GM19468 (cell line): ENCODE results near the gene SORCS1.

ENCODE experiments used
- ATAC-seq: cut with Tn5 transposase; IDR thresholded peaks from one replicate; pipeline ENCODE4 v1.9.1; 2021; ENCODE audit warnings: mild to moderate bottlenecking, moderate library complexity, moderate number of reproducible peaks; ENCODE audit not compliant: unreplicated experiment; ENCODE audit errors: extremely low read depth

Gene SORCS1

DNA sequence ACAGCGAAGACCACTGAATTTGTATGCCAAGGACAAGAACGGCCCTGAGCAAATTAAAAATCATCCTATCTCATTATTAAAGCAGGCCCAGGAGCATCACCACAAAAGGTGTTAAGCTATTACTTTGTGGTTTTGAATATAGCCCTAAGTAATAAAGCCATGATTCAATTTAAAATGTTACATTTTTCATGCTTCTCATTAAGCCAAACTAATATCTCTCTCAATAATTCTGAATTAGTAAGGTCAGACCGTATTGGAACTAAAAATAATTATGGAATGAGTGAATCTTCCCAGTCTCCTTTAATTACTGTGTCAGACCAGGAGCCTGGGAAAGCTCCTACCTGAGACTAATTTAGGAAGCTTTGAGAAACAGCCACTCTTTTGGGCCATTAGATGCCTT, 162.4 kb downstream of the SORCS1 start:
- ATAC-seq = no peak

- no peak for ATAC-seq
Measured at GRCh38 chr10:106999118-106999707, 165.3 kb downstream of the SORCS1 start.

GRCh38 chr10:106997721-106998120, 166.8 kb downstream of the SORCS1 start:
- no peak for ATAC-seq

DNA sequence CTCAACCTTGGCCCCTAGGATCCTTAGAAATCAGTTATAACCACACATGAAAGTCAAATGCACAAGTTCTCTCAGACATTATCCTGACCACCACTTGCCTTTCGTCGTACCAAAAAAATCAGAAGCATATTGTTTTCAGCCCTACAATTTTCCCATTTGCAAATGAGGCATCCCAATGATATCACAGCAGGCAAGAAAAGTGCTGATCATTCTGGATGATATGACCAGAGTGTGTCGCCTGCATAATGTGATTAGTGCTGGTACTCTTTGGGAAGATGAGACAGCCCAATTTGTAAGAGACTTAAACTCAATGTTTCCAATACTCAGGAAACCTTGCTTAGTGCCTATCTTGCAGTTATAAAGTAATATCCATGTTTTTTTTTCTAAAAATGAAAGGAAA, 168.0 kb downstream of the SORCS1 start:
- no peak for ATAC-seq

DNA sequence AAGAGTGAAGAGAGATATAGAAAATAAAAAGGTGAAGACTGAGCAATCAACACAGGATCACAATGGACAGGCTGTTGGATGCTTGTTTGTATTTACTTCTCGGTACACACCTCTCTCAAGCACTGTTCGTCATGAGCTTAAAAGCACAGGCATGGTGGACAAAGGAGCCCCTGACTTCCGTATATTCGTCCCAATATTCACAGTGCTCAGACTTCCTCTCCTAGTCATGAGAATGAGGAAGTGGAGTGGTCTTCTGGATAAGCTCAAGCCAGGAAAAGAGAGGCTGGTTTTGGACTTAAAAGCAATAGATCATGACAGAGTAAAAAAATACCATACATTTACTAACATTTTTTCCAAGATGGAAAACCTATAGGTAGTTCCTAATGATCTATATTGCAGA, 172.5 kb downstream of the SORCS1 start:
- no peak for ATAC-seq

DNA sequence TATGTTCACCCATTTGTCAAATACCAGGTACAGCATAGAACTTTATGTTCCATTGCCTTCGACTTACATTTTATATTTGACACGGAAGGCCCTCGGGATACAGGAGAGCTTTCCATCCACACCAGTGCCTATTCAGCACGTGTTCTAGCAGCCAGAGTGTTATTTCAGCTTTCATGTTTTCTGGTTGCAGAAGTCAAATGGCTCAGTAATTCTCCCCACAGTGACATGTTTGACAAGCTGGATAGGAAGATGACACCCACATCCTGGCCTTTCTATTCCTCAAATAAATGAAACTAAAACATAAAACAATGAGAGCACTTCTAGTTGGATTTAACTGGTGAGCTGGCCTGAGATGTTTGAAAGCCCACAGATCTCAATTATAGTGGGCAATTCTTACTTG, 173.4 kb downstream of the SORCS1 start:
- no peak for ATAC-seq

DNA sequence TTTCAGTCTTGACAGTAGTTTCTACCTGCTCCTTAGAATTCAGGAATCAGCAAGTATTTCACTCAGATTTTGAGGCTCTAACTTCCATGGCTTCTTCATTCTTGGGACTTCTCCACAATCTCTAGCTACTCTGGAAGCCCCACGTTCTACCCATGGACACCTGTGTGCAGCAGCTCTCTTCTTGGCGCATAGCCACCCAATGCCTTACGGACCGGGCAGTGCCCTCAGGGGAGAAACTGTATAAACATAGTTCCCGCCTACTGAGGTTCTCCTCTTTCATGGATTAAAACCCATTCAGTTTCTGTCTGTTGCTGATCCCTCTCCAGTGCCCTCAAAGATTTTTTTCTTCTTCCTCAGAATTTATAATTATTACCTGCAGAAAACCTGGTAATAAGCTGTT, 177.1 kb downstream of the SORCS1 start:
- no peak for ATAC-seq

- no peak for ATAC-seq
Measured at GRCh38 chr10:106982268-106982667, 182.2 kb downstream of the SORCS1 start.

DNA sequence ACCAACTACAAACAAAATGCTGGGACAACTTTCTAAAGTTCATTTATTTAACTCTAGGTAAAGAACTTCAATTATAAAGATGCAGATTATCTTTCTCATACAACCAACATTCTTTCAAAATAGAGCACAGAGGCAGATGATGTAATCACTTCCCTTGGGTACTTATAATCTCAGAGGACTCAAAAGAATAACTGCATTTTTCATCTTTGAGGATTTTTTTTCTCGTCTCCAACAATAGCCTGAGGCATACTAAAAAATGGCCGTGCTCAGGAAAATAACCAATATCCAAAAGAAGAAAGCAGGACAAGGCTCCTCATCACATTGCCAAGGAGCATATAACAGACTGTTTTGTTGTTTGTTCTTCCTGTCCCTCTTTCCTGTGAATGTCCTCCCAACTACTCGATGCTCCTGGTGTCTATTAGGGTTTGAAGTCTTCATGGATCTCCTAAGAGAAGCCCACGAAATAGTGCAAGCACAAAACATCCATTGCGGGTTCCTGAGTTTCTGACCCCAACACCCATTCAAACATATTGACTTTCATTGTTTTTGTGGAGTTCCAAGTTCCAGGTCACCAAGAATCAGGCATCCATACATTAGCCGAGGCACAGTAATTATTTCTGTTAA, 182.9 kb downstream of the SORCS1 start:
- no peak for ATAC-seq

DNA sequence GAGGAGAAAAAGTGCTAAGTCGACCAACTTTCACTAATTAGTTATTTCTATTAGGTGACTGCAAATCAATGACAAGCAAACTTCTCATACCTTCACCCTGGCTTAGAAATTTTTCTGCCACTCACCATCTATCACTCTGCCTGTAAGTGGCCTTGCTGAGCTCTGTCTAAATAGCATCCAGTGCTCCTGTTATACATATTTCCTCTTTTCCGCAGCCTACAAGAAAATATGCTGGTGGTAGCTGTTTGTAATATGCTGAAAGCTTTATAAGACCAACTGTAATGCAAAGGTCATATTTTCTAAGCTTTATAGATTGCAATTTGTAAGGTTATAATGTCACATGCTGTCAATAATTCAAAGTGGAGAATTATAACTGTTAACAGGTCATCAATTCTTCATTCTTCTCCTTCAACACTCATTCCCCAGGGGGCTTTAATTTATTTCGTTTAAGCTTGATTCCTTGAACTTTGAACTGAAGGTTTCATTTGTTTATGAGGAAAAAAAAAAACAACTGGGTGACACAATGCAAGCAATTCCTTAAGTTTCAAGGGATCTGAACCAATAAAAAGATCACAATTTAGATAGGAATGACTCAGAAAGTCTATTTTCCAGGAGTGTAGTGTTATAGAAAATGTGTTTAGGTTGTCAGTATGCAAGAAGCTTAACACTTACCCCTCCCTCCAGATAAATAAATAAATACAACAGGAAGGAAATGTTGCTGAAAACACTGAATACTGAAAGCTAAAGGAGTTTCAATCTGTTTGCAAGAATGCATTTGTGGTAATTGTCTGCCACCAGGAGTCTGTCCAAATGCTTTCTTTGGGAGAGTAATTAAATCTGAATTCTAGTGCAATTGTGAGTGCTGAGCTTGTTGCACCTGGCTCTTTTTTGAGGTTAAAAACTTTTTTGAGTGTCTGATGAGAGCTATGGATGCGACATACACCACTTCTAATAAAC, 183.7 kb downstream of the SORCS1 start:
- peak; percentile 84 for ATAC-seq

DNA sequence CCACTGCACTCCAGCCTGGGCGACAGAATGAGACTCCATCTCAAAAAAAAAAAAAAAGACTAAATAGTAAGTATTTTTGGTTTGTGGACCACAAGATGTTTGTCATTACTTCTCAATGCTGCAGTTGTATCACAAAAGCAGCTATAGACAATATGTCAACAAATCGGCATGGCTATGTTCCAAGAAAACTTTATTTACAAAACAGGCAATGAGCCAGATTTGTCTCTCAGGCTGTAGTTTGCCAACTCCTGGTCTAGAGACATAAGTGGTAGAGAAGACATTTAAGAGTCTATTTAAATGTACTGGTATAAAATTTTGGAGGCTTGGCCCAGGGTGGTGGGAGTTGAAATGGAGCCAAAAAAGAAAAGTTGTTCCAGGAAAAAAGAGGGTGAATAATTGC, 185.8 kb downstream of the SORCS1 start:
- no peak for ATAC-seq

DNA sequence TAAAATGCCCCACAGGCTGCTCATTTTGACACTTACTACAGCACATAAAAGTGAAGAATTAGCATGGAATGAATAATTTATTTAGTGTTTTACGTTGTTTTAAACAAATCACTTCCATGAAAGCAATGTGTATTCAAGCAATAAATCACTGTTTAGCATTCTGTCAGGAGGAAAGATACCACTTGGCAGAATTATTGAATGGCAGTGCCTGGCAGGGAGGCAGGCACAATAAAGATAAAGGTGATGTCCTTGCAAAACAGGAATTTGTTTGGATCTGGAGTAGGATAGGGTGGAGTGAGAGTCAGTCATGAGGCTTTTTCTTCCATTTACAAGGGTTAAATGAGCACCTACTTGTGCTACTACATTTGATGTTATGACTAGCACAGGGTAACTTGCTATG, 190.8 kb downstream of the SORCS1 start:
- ATAC-seq = no peak

- ATAC-seq = no peak
Measured at GRCh38 chr10:106973288-106973687, 191.2 kb downstream of the SORCS1 start.

- no peak for ATAC-seq
Measured at GRCh38 chr10:106972381-106972780, 192.1 kb downstream of the SORCS1 start.

GRCh38 chr10:106971411-106971831, 193.1 kb downstream of the SORCS1 start:
- no peak for ATAC-seq

DNA sequence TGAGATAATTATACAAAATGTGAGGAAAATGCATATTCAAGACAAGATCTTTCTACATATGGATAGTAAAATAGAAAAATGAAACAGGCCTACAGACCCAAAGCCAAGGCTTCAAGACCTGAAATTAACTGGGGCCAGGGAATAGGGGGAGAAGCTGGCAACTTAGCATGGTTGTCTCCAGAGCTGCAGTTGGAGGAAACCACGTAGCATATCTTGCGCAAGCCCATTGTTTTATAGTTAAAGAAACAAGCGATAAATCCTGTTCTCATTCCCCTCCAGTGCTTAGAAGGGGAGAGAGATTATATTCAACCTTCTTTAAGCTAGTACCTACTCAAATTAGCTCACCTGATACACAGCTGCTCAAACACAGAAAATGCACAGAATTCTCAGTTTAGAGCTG, 197.1 kb downstream of the SORCS1 start:
- ATAC-seq = no peak

GRCh38 chr10:106960812-106961211, 203.7 kb downstream of the SORCS1 start:
- ATAC-seq = no peak

GRCh38 chr10:106959521-106959920, 205.0 kb downstream of the SORCS1 start:
- ATAC-seq = no peak

GRCh38 chr10:106958589-106959361, 205.7 kb downstream of the SORCS1 start:
- no peak for ATAC-seq

DNA sequence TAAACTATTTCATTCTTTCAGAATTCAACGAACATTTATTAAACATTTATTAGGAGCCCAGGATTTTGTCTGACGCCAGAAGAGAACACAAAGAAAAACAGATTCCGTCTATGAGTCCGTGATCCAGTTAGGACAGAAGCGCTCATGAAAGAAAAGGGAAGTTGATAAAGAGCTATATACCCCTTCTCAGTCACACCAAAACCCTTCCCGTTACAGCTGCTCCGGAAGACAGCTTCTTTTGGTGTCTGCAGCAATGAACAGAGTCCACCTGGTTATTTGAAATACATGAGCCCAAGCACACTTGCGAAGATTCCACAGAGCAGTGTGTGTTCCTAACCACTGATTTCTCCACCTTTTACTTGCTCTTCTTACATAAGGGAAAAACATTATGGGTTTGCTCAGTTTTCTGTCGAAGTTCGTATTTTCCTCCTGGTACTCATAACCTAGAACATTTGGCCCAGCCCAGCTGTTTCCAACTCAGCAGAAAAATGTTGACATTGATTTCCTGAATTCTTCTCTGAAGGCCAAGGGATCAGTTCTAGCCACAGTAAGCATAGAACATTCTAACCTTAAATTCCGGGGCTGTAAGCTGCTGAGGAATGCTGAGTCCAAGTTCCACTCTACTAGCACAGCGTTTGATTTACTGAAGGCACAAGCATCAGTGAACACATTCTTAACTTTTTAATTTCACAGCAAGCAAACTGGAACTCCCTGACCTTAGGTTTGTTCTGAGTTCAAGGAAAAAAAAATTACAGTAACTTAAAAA, 206.5 kb downstream of the SORCS1 start:
- peak; percentile 53 for ATAC-seq
